ENCODE results near the gene WDFY2.

WDFY2 gene

GRCh38 chr13:51684076-51684475 lies 99.8 kb downstream of the WDFY2 start:
- H3K4me1 ChIP-seq (ENCODE audit: insufficient read depth, low read length, poor library complexity, severe bottlenecking): no peaks in the 10 kb centered on the region
- H4K20me1 ChIP-seq (ENCODE audit: insufficient read depth, low read length, poor library complexity, severe bottlenecking): no peaks in the 10 kb centered on the region
- H3K27me3 ChIP-seq (ENCODE audit: insufficient read depth, low read length, poor library complexity, severe bottlenecking): no peaks in the 10 kb centered on the region
- H3K9me2 ChIP-seq (replicated peaks; ENCODE audit: low read depth, low read length): no peaks in the 10 kb centered on the region
- no peaks in the 10 kb centered on the region for H3K9me3 ChIP-seq (ENCODE audit: insufficient read depth, low read depth, low read length)
- H3F3A ChIP-seq (ENCODE audit: low read depth): no peaks in the 10 kb centered on the region
- H3K79me2 ChIP-seq (ENCODE audit: insufficient read depth, low read length): no peaks in the 10 kb centered on the region
- H3K4me3 ChIP-seq (ENCODE audit: low read length, poor library complexity, severe bottlenecking): no peak overlapping the region
- no peak overlapping the region for H2AFZ ChIP-seq (ENCODE audit: low read length)
- no peak for TF ChIP-seq EZH2phosphoT487 (IDR thresholded peaks at IDR 0.05; ENCODE audit: borderline replicate concordance)
- TF ChIP-seq CTCF (conservative IDR thresholded peaks at IDR 0.05; ENCODE audit: low read length): no peak
- H3K4me2 ChIP-seq (ENCODE audit: low read depth, low read length, poor library complexity, severe bottlenecking): no peak overlapping the region
- no peak overlapping the region for H3K9ac ChIP-seq (ENCODE audit: low read depth, low read length, poor library complexity, severe bottlenecking)
- H3K36me3 ChIP-seq (ENCODE audit: insufficient read depth, low read length): no peaks in the 10 kb centered on the region

GRCh38 chr13:51687947-51688714 lies 103.9 kb downstream of the WDFY2 start:
- H3K9ac ChIP-seq (ENCODE audit: low read depth, low read length, poor library complexity, severe bottlenecking): no peak overlapping the region

GRCh38 chr13:51688937-51689662 lies 104.8 kb downstream of the WDFY2 start:
- H3K4me1 ChIP-seq (ENCODE audit: insufficient read depth, low read length, poor library complexity, severe bottlenecking): no peaks in the 10 kb centered on the region
- H4K20me1 ChIP-seq (ENCODE audit: insufficient read depth, low read length, poor library complexity, severe bottlenecking): no peaks in the 10 kb centered on the region
- H3K36me3 ChIP-seq (ENCODE audit: insufficient read depth, low read length): no peaks in the 10 kb centered on the region
- no peaks in the 10 kb centered on the region for H3K79me2 ChIP-seq (ENCODE audit: insufficient read depth, low read length)
- TF ChIP-seq EZH2phosphoT487 (IDR thresholded peaks at IDR 0.05; ENCODE audit: borderline replicate concordance) (no peak), CTCF (conservative IDR thresholded peaks at IDR 0.05; ENCODE audit: low read length) (no peak)
- H3K9me2 ChIP-seq (replicated peaks; ENCODE audit: low read depth, low read length): no peaks in the 10 kb centered on the region
- no peak overlapping the region for H2AFZ ChIP-seq (ENCODE audit: low read length)
- H3K9me3 ChIP-seq (ENCODE audit: insufficient read depth, low read depth, low read length): no peaks in the 10 kb centered on the region
- no peak overlapping the region for H3K4me3 ChIP-seq (ENCODE audit: low read length, poor library complexity, severe bottlenecking)
- no peak overlapping the region for H3K4me2 ChIP-seq (ENCODE audit: low read depth, low read length, poor library complexity, severe bottlenecking)
- H3K27me3 ChIP-seq (ENCODE audit: insufficient read depth, low read length, poor library complexity, severe bottlenecking): no peaks in the 10 kb centered on the region
- no peak overlapping the region for H3K9ac ChIP-seq (ENCODE audit: low read depth, low read length, poor library complexity, severe bottlenecking)
- no peaks in the 10 kb centered on the region; the same call in 1 of the 2 replicates for H3F3A ChIP-seq (ENCODE audit: low read depth)

More at GRCh38 chr13:51687947-51688714, 103.9 kb downstream of the WDFY2 start:
- H3K36me3 ChIP-seq (ENCODE audit: insufficient read depth, low read length): no peaks in the 10 kb centered on the region
- no peaks in the 10 kb centered on the region for H3K9me3 ChIP-seq (ENCODE audit: insufficient read depth, low read depth, low read length)
- no peaks in the 10 kb centered on the region for H3K79me2 ChIP-seq (ENCODE audit: insufficient read depth, low read length)
- H4K20me1 ChIP-seq (ENCODE audit: insufficient read depth, low read length, poor library complexity, severe bottlenecking): no peaks in the 10 kb centered on the region
- no peaks in the 10 kb centered on the region for H3K27me3 ChIP-seq (ENCODE audit: insufficient read depth, low read length, poor library complexity, severe bottlenecking)
- no peak overlapping the region for H2AFZ ChIP-seq (ENCODE audit: low read length)
- no peaks in the 10 kb centered on the region; the same call in 1 of the 2 replicates for H3F3A ChIP-seq (ENCODE audit: low read depth)
- no peak overlapping the region for H3K4me3 ChIP-seq (ENCODE audit: low read length, poor library complexity, severe bottlenecking)
- H3K4me1 ChIP-seq (ENCODE audit: insufficient read depth, low read length, poor library complexity, severe bottlenecking): no peaks in the 10 kb centered on the region
- no peak overlapping the region for H3K4me2 ChIP-seq (ENCODE audit: low read depth, low read length, poor library complexity, severe bottlenecking)
- no peak for TF ChIP-seq EZH2phosphoT487 (IDR thresholded peaks at IDR 0.05; ENCODE audit: borderline replicate concordance)
- TF ChIP-seq CTCF (conservative IDR thresholded peaks at IDR 0.05; ENCODE audit: low read length): no peak
- H3K9me2 ChIP-seq (replicated peaks; ENCODE audit: low read depth, low read length): no peaks in the 10 kb centered on the region
